HG02642 (cell line): ENCODE results near the gene WNK2.

Experiments
- ATAC-seq: cut with Tn5 transposase; IDR thresholded peaks from one replicate; pipeline ENCODE4 v1.9.1; 2021; ENCODE audit warnings: mild to moderate bottlenecking; ENCODE audit not compliant: unreplicated experiment, poor library complexity

The WNK2 gene

DNA sequence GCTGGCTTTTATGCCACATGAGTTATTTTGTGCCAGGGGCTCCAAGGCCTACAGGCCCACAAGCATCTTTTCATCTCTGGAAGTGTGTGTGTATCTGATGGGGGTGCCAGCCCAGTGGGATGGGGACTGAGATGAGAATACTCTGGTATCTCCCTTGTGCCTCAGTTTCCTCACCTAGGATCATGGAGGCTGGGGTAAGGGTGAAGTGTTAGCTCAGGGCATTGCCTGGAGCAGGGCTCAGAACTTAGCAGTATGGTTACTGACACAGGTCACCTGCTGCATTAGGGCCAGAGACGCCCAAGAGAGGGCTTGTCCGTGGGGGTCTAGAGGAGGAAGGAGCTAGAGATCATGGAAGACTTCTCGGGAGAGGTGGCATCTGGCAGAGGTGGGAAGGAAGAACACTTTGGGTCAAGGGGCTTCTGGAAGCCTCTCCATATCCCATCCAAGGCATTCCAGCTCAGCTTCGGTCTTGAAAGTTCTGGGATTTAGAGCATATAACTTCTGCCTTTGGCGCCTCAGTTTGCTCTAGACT, 742 bp upstream of the WNK2 start:
- no peak for ATAC-seq

DNA sequence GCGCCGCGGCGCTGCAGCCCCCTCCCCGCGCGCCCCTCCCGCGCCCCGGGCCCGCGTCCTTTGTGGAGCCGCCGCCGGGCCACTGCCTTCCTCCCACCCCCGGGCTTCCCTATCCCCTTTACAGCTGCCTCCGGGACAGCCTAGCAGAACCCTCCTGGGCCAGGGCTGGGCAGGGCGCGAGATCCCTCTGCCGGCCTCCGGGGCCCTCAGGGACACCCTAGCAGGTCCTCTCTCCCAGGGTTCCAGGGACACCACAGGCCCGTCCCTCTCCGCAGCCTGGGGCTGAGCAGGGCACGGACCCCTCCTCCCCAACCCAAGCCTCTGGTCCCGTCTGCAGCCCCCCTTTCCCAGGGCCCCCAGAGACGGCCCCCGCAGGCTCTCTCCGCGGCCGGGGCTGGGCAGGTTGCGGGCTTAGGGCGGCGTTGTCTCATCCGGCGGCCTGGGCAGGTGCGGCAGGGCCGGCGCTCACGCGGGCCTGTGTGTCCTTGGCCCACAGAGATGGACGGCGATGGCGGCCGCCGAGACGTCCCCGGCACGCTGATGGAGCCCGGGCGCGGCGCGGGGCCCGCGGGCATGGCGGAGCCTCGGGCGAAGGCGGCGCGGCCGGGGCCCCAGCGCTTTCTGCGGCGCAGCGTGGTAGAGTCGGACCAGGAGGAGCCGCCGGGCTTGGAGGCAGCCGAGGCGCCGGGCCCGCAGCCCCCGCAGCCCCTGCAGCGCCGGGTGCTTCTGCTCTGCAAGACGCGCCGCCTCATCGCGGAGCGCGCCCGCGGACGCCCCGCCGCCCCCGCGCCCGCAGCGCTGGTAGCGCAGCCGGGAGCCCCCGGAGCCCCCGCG, 710 bp downstream of the WNK2 start:
- ATAC-seq = no peak

DNA sequence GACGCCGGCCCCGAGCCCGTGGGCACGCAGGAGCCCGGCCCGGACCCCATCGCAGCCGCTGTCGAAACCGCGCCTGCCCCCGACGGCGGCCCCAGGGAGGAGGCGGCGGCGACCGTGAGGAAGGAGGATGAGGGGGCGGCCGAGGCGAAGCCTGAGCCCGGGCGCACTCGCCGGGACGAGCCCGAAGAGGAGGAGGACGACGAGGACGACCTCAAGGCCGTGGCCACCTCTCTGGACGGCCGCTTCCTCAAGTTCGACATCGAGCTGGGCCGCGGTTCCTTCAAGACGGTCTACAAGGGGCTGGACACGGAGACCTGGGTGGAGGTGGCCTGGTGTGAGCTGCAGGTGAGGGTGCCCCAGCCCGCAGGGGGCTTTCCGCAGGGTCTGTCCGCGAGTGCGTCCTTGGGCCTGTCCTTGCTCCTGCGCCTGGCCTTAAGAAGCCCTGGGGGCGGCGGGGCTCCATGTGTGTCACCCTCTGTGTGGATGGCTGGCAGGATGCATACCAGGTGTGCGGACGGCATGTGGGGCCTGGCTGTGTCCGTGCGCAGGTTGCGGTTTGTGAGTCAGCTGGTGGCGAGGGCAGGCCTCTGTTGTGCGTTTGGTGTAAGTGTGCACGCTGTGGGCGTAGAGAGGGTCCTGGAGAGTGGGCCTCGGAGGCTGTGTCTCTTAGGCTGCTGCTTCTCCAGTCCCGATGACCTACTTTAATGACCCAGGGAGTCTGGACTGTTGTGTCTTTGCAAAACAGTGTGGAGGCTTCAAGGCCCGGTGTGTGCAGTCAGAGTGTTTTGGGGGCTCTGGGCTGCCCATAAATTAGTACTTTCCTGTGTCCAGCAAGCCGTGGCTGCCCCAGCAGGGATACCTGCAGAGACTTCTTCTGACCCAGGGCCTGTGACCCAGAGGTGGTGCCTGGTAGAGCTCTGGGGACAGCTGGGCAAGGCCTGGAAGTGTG, 1.6 kb downstream of the WNK2 start:
- no peak for ATAC-seq

DNA sequence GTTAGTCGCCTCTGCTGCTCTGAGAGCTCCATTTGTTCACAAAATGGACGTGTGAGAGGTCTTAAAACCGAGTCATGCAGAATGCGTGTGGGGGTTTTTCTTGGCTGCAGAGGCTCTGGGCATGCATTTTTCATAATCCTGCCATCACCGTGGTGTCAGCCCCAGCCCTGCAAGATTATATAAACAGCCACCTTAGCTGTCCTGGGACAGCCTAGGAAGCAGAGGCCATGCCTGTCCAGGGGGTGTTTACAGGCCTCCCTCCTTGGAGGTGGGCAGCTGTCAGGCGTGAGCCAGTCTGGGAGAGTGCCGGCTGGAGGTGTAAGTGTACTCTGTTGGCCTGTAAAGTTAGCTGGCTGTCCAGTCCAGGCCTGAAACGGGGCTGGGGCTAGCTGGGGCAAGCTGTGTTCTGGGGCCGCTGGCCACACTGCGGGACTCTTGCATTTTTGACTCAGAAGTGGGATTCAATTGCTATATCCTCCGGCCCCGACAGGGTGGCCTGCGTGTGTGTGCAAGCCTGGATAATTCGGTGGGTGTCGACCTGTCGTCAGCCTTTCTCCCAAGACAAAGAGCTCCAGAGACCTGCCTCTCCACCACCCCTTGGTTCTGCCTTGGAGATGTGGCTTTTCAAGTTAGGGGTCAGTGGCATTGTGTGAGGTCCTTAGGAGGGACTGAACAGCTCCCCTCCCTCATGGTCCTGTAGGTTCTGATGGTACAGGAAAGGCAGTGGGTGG, 2.4 kb downstream of the WNK2 start:
- ATAC-seq = no peak

DNA sequence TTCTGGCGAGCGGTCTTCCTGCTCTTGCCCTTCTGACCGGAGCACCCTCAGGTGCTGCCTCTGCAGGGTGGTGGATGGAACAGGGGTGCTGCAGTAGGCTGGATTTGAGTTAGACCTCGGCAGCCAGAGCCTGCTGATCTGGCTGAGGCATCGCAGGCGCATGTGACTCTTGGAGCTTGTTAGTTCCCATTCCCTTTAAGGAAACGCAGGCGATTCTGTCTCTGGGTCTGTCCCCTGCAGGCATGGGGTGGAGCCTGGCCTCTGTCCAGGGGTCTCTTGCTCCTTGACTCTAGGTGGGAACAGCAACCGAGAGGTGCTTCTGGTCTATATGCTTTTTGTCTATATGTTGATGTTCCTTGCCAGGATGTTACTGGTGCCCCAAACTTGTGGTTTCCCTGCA, 3.1 kb downstream of the WNK2 start:
- ATAC-seq = no peak

DNA sequence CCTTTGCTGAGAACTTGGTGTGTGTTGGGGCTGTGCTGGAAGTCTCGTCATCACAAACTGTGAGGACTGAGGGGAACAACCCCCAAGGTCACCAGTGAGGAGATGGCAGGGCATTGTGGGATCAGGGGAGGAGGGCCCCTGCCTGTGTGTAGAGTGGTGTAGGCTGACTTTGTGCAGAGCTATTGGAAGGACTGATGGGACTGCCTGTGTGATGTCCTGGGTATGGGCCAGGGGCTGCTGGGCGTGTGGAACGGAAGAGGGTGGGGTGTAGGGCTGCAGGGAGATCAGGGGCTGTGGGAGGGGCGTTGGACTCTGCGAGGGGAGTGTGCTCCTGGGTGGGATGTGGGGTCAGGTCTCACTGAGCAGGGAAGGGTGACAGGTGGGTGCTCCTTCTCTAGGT, 3.6 kb downstream of the WNK2 start:
- no peak for ATAC-seq

DNA sequence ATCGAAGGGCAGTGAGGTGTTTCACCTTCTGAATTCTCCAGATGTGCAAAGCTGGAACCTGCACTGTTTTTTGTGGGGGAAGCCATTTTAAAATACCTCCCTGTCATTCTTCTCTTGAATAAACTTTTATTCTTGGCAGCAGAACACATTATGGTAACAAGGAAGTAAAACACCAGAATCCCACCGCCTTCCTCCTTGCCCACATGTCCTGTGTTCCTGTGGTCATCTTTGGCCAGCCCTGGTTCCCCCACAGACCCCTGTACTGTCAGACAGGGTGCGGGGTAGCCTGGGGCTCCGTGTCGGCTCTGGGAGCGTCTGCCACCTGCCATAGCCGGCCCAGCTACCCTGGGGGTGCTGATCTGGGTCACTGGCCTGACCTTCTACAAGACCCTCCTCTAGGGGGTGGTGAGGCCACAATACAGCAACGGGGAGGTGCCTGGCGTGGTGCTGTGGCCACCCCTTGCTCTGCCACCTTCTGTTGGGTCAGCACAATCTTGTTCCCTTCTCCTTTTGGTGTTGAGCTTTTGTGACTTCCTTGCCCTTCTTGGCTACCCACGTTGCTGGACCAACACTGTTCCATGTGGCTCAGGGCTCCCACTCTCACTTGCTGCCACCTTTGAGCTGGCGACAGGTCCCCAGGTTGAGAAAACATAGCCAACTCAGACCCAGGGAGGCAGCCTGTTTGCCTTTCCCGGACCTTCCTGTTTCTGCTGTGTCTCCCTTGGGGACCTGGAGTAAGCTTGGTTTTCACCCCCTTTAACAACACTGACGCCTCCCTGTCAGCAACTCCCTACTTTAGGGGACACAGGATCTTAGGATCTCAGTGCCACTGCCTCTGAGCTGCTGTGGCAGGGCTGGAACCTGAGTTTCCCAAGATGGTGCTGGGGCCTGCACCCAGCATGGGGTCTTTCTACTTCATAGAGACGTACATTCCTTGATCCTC, 4.8 kb downstream of the WNK2 start:
- ATAC-seq = no peak

DNA sequence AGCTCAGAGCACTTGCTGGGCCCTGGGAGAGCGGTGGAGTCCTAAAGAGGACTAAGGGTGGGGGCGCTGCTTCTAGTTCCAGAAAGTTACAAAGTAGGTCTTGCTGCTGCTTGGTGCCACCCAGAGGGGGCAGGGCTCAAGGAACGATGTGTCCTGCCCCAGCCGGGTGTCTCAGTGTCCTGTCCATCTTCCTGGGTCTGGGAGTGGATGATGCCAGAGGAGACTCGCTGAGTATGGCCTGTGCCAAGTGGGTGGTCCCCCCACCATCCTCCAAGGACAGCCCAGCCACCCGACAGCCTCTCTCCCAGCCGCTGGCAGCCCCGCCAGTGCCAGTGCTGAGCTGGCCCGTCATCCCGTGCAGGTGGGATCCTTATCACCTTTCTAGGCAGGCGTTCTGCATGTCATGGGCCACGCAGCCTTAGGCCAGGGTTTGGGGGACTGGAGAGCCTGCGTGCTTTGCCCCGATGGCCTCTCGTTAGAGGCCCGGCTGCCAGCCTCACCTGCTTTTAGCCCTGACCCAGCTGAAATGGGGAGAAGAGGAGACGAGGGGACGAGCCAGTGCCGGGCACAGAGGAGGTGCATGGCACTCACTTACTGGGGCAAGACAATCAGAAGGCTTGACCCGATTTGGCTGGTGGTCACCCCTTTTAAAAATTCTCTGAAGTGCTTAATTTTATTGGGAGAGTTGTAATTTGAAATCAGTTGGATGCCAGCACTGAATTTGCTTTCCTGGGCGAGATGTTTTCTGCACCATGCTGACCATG, 5.6 kb downstream of the WNK2 start:
- no peak for ATAC-seq

DNA sequence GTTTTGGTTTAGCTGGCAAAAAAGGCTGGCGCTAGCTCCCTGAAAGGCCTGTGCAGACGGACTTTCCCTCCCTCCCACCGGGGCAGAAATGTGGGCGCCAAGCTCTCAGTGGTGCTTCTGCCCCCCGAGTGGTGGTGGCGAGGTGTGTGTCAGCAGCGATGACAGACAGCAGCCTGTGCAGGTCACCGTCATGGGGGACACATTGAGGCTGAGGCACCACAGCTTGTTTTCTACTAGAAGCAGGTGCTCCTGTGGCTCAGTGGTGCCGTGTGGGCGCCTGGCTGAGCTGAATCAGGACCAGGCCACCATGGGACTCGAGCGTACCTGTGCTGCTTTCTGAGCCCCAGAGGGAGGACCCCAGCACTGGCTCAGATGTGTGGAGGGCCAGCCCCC, 6.2 kb downstream of the WNK2 start:
- no peak for ATAC-seq

DNA sequence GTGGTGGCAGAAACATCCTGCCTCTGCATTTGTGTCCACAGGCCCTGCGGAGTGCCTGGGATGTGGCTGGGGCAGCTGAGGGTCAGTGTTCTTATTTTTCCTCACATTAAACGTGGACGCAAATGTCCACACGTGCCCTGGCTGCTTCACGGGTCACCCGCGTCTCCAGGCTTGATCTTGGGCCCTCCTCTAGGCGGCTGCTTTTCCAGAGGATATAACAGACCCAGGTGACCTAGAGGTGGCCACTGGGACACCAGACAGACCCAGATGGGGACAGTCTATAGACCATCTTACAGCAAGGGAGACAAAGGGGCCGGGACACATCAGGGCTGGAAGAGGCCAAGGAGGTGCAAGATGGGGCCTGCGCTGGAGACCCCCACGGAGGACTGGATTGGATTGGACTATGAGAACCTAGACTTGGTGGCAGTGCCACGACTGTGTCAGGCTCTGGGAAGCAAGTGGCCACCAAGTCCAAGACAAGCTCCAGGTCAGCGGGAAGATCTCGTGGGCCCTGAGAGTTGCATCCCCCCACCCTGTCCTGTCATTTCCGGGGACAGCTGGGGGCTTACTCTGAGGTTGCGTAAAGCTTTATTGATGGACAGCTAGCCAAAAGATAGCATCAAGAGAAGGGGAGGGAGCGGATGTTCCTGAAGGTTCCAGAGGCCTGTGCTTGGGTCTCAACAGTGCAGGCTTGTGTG, 6.9 kb downstream of the WNK2 start:
- ATAC-seq = no peak

DNA sequence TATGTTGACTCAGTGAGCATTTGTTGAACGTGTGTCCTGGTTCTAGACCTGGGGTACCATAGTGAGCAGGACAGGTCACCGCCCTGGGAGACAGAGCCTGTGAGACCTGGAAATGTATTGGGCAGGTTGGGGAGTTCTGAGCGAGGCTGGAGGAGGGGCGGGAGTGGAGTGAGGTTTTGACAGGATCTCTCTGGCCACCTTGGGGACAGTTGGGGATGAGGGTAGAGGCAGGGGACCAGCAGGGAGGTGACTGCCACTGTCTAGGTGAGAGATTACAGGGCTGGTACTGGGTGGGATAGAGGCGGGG, 7.4 kb downstream of the WNK2 start:
- no peak for ATAC-seq

DNA sequence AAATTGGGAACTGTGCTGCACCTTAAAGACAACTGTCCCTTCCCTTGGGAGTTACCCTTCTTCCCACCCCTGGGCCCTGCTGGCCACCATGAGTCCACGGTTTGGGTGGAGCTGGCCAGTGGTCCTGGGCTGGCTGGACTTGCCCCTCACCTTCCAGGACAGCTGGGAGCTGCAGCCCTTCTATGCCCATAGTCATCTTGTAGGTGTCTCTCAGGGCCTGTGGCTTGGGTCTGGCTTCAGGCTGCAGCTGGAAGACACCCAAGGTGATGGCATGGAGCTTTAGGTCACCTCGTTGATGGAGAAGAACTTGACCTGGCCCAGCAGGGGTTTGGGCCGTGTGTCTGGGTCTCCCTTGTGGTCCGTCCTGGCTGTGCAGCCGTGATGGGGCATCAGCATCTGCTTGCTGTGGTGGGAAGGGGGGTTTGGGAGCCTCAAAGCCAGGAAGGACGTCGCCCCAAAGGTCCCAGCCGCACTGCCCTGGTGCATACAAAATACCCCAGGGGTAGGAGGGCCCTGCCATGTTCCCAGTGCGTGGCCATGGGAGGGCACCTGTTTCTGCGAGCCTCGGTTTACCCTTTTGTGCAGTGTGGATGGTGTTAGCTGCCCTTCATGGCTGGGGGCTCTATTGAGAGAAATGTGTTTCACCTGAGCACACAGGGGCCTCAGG, 8.9 kb downstream of the WNK2 start:
- no peak for ATAC-seq

DNA sequence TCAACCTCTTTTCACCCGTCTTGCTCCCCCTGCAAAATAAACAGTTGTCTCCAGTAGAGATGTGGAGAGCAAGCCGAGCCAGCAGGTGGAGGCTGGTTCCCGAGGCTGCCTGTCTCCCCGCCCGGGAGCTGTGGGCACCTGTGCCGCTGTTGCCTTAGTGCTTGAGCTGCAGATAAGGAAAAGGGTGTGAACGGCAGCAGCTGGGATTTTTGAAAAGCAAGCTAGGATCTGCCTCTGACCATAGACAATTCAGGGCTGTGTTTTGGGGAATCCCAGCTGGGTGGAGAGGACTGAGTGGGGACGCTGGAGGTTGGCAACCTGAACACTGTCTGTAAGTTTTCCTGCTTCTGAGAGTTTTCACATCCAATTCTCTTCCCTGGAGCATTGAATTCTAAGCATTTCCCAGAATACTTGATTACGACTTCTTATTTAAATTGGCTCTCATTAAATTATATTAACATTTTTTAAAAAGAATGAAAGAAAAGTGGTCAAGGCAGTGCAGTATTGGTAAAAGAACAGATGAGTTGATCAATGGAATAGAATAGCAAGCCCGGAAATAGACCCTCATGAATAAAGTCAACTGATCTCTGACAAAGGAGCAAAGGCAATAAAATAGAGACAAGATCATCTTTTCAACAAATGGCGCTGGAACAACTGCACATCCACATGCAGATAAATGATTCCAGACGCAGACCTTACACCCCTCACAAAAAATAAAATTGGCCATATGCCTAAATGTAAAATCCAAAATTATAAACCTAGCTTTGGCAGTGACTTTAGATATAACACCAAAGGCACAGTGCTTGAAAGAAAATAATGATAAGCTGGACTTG, 9.7 kb downstream of the WNK2 start:
- no peak for ATAC-seq

DNA sequence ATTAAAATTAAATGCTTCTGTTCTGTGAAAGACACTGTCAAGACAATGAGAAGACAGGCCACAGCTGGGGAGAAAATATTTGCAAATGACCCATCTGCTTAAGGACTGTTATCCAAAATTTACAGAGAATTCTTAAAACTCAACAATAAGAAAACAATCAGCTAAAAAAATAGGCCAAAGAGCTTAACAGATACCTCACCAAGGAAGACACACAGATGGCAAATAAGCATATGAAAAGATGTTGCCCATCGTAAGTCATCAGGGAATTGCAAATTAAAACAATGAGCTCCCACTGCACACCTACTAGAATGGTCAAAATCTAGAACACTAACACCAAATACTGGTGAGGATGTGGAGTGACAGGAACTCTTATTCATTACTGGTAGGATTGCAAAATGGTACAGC, 10.3 kb downstream of the WNK2 start:
- no peak for ATAC-seq

DNA sequence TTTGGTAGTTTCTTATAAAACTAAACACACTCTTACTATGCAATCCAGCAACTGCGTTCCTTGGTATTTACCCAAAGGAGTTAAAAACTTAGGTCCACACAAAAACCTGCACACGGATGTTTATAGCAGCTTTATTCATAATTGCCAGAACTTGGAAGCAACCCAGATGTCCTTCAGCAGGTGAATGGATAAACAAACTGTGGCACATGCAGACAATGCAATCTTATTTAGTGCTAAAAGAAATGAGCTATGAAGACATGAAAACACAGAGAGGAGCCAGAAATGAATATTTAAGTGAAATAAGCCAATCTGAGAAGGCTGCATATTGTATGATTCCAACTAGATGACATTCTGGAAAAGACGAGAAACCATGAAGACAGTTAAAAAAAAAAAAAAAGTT, 10.7 kb downstream of the WNK2 start:
- no peak for ATAC-seq

DNA sequence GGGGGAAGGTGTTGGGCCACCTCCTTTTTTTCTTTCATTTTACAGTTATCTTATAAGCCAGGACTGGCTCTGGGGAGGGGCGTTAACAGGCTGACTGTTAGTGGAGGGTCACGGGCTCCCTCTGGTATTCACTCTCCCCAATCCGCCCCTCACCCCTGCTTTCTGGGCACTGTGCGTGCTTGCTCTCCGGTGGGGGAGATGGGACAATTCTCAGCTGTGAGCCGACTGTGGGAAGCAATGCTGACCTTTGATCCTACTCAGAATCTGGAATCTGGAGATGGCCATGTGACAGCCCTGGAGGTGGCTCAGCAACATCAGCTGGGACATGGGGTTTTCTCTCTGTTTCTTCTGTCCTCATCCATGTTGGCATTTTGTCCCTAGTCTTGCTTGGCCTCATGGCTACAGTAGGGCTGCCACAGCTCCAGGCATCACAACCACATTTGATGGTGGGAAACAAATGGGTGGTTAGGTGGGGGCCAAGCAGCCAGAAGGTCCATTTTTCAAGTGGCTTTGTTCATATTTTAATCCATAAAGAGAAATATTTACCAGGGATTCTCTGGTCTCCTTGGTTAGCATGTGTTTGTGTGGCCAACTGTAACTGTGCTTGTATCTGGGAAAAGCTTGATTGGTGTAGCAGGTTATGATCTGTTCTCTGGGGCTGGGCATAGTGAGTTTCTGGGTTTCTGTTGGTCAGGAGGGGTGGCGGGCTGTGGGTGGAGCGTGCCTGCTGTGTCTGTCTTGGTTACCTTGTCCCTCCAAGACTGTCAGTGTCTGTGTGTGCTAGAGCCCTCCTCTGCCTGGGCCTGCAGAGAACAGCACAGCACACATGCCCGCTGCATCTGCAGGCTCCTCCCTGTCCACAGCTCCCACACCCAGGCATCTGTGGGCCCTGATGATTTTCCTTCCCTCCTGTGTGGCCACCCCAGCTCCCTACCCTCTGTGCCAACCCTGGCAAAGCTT, 12.4 kb downstream of the WNK2 start:
- ATAC-seq = no peak
